NCI-H1417 (cell line): ENCODE measurements around the gene AOPEP.
A peak's percentile ranks its signal among the peaks of the same experiment; 100 is the strongest.

Source experiments
- DNase-seq, 3 experiments: peaks; one replicate each; lab custom pipeline; 2025; lab: John Stamatoyannopoulos, UW

AOPEP gene

GRCh38 chr9:94791435-94791834 is 64.9 kb downstream of the AOPEP start:
- DNase-seq = no peak

DNA sequence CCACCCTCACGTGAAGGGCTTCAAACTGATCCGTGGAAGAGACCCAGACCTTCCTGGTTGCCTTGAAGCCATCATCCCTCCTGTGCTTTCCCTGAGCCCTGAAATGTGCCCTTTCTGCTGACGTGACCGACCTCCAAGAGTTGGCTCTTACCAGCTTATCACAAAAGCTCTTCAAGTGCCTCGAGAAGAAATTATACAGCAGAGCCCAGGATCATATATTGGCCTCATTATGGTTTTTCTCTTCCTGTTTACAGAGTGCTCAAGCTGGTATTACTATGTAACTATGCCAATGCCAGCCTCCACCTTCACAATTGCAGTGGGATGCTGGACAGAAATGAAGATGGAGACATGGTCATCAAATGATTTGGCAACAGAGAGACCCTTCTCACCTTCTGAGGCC is 66.0 kb downstream of the AOPEP start:
- DNase-seq = no peak

- no peak for DNase-seq
Observed at GRCh38 chr9:94794476-94795167, 68.1 kb downstream of the AOPEP start.

GRCh38 chr9:94796687-94797086 is 70.2 kb downstream of the AOPEP start:
- no peak for DNase-seq

DNA sequence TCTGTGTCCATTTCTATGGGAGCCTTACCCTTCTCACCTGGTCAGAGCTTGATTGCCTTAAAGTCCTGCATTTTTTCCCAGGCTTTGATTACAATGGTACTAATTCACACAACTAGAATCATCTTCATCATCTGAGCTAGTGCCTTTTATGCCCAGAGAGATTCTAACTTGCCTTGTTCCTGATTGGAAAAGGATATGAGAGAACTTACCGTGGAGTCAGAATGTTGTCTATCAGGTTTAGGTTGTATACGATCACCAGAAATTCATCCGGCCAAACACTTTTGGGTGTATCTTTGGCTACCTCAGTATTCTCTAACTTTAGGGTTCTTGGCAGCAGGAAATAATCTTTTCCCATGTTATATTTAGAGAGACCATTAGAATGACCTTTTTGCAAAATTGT is 71.7 kb downstream of the AOPEP start:
- DNase-seq = no peak

DNA sequence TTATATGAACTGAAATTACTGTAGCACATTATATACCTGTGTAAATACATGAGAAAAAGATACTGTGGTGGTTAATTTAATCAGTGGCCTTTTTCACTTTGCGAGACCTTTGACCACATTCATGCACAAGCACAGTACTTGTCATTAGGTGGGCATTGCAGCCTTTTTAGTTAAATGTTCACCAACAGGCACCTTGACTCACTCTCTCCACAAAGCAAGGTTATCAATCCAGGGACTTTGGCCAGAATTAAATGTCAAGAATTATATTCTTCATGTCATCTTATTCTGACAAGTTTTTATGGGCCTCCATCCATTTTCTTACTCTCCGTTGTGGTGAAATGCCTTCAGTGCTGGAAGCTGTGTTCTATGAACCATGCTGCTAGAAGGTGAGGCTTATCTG is 72.2 kb downstream of the AOPEP start:
- DNase-seq = no peak

DNA sequence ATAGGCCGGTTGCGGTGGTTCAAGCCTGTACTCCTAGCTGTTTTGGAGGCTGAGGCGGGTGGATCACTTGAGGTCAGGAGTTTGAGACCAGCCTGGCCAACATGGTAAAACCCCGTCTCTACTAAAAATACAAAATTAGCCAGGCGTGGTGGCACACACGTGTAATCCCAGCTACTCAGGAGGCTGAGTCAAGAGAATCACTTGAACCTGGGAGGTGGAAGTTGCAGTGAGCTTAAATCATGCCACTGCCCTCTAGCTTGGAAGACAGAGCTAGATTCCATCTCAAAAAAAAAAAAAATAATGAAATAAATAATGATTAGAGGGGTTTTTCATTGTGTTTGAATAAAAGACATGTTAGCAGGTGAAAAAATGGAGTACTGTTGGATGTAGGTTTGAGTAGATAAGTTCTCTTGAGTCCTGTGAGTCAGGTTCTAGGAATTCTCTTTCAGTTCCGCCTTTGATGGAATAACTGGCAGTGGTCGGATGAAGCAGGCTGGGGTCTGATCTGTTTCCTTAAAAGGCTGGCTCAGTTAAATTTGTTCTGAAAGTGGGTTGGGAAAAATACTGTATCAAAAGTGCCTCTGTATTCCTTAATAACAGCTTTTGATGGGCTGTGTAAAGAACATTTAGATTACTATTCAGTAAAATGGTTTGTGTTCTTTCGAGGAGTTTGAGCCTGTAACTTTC is 73.2 kb downstream of the AOPEP start:
- DNase-seq = no peak

- no peak for DNase-seq
Observed at GRCh38 chr9:94800424-94801117, 74.1 kb downstream of the AOPEP start.

- no peak for DNase-seq
Observed at GRCh38 chr9:94801234-94801633, 74.7 kb downstream of the AOPEP start.

DNA sequence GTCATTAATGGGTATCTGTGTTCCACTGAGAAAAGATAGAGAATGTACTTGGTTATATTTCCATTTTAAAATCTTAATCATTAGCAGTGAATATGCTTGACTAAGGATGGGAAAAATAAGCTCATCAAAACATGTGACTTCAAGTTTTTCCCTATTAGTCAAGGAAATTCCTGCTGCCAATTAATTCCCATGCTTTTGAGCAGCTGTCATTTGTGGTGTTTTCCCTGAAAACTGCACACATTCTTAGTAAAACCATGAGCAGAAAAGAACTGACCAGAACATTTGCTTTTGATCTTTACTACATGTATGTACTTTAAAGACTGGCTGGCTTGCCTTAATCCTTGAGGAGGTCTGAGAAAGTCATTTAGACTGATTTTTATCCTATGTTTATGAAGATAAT is 75.2 kb downstream of the AOPEP start:
- DNase-seq = peak in 1 of 3 experiments; percentile 51

DNA sequence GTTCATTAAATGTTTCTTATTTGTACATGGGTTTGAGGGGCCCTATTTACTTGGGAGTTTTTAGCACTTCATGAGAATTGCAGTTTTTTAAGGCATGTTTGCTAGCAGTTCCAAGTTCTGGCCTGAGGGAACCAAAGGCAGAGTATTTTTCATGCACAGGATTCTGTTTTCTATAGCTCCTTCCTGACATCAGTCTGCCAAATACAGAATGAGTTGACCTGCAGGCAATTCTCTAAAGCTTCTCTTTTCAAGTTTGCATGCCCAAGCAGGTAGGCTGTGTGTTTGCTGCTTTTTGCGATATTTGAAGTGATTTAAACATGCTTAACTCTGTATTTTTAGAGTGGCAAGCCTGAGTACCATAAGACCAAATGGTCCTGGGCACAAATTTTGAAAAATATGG is 75.8 kb downstream of the AOPEP start:
- peak in 1 of 3 experiments; percentile 45 for DNase-seq

DNA sequence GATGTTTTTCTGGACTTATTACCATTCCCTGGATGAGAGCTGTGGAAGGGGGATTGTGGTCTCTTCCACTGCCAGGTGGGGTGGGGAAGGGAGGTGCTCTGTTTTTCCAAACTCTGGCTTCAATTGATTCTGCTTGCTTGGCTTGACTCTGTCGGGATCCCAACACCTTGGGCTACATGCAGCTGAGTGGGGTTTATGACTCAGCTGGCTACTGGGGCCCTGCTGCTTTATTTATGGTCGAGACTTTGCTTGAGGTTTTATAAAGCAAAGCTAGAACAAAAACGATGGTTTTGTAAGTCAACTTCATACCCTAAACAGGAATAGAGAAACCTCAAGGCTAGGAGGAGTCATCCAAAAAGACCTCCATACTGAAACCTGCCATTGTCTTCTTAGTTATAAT is 76.3 kb downstream of the AOPEP start:
- DNase-seq = no peak

DNA sequence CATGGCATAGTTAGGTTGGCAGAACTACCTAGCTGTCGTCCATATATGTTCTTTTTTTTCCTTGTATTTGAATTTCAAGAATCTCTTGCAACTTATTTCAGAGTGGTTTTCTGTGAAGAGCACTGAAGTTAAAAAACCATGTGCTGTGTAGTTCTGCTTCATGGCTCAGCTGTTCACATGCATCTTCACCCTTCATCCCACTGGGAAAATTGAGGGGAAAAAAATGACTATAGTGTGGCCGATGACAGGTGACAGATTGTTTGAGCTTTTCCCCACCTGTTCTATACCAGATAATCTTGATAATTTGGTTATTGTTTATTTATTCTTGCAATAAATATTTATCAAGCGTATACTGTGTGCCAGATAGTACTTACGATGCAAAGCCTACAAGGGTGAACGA is 77.8 kb downstream of the AOPEP start:
- DNase-seq = peak in 1 of 3 experiments; percentile 55

- DNase-seq = peak; percentile 5 to 72 (median 10)
Observed at GRCh38 chr9:94805051-94805489, 78.6 kb downstream of the AOPEP start.

DNA sequence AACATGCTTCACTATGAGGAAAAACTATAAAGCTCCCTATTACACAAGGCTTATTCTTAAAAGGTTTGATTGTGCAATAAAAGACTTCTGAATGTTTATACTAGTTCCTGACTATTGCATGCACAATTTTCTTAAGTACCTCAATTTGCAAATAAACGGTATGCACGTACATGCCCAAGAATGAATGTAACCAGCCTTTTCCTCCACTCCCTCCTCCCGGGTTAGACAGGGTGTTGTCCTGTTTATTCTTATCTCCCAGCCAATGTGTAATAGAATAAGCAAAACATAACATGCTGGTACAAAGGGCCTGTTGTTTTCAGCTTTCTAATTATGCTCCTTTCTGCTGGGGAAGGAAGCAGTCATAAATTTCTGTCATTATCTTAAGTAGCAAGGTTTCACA is 79.1 kb downstream of the AOPEP start:
- peak in 2 of 3 experiments; percentile 58 to 84 for DNase-seq

DNA sequence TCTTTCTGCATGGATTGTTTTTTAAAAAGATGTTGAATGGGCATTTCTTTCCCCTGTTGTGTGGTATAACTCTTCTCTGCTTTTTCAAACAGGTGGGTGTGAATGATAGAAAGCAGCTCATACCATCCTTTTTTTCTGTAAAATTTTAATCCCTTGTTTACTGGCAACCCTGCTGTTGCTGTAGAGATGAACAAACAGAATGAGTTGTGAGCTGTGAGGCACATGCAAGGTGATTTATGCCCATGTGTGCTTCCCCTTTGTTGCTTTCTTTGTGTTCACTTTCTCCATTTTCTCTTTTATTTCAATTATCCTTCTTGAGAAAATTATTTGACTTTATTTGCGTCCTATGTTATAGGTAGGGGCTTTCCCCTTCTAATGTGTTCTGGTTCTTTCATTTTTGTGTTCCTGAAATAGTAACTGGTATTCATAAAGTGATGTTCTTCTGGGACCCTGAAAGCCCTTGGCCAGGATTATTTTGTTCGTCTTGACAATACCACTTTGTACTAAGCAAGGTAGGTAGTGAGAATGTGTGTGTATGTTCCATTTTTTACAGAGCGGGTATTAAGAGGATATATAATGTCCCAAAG is 79.9 kb downstream of the AOPEP start:
- DNase-seq = peak in 2 of 3 experiments; percentile 47 to 83

DNA sequence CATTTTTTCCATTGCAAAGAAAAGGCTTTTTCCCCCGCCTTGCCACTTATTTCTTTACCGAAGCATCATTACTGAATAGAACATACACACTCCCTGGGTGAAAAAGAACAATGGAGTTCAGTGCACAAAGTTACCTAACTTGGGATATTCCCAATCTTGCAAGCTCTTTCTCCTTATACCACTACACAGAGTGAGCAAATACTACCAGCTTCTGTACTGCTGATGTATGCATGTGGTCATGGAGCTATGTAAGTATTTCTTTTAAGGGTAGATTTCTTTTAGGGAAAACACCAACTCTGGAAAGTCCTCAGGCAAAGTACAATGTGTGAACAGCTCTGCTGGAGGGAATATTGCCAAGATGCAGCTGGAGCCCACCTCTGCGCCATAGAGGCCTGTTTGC is 81.1 kb downstream of the AOPEP start:
- DNase-seq = no peak

DNA sequence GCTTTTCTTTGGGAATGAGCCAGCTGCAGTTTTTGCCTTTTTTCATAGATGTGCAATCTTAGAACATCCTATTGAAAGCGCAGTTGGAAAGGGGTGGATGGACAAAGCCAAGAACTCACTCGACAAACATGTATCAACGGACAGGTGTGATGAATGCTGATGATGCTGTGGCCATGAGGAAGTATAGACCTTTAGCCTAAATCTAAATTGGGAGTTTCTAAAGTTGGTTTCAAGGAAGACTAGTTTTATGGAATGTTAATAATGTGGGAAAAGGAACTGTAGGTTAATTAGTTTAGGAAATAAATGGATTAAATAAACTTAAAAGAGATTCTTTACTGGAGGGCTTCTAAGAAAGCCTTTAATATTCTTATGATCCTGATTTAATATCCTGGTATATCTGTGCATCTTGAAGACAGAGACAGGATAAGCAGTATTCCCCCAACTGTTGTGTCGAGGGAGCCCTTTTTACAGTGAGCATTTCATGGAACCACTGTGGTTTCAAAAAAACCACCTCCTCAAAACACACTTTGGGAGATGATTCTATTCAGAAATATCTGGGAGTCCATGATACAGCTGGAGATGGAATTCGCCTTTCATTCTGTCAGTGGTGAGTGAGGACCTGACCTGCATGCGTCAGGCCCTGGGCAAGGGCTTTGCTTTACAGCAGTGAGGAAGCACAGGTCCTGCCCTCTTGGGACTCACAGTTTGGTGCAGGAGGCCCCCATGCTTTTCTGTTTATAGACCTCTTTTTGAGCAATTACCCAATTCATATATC is 82.6 kb downstream of the AOPEP start:
- DNase-seq = no peak

DNA sequence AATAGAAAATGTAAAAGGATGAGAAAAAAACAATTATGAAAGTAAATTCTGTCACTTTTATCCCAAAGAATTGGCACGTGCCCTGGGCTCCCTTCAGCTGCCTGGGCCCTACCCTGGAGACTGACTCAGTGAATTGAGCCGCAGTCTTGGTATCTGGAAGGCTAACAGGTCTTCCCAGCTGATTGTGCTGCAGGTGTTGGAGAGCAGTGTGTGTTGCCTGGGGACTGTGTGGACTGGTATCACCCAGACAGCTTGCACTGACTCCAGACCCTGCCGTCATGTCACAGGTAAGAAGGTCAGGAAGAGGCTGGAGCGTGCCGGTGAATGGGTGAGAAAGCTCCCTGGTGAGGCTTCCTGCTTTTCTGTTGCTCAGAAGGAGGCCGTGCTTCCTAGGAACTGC is 83.3 kb downstream of the AOPEP start:
- DNase-seq = no peak

GRCh38 chr9:94811074-94811473 is 84.6 kb downstream of the AOPEP start:
- peak in 2 of 3 experiments; percentile 8 to 48 for DNase-seq

DNA sequence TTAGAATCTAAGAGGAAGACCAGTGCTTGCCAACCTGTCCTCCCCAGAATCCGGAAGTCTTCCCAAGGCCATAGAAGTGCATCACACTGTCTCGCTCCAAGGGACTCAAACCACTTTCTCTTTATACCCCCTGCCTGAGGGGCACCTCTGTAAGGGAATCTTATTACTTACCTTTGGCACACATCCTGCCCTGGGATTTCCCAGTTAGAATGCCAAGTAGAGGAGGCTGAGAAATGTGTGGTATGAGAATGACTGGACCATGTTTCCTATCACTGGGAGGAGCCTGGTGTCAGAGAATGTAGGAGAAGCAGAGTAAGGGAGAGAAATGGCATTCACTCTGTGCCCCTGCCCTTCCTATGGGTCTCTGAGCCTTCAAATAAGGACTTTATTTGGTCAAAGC is 85.8 kb downstream of the AOPEP start:
- no peak for DNase-seq

DNA sequence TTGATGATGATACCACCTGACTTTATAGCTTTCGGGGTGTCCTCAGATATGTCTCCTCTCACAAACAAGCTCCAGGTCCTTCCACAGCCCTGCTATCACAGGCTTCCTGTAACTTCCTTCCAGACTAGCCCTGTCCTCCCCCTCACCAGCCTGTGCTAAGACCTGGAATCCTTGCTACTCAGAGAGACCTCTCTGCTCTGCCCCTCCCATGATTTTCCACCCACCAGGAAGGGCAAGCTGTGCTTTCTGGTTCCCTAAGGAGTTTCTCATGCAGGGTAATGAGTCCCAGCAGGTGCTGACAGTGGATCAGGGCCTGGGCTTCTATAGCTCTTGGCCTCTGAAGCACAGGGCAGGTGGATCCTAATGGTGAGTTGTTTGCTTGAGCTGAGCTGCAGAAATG is 86.9 kb downstream of the AOPEP start:
- DNase-seq = peak; percentile 8 to 55 (median 13)
